HEK293 (cell line): ENCODE measurements around the gene SAMD1.

Experiments used
- CTCF ChIA-PET: fragments of 350-600 bp; formaldehyde crosslinking; extraction: SDS; loops from one replicate; lab custom pipeline; 2021; ENCODE audit warnings: antibody characterized with exemption; lab: Yijun Ruan, JAX
- POLR2A ChIA-PET: fragments of 300-600 bp; formaldehyde crosslinking; extraction: SDS; loops from one replicate; lab custom pipeline; 2020; ENCODE audit warnings: antibody characterized with exemption, inconsistent platforms; lab: Yijun Ruan, JAX
- H3K27ac ChIP-seq: fragments of 200-500 bp; sonication (Bioruptor generic); 2 replicates; pipeline ENCODE4 v1.5.1; 2014; ENCODE audit warnings: low read depth, low read length, control low read depth, inconsistent platforms; ENCODE audit errors: extremely low read depth
- H3K36me3 ChIP-seq, 2 experiments: fragments of 200-500 bp in 1 of 2; sonication (Bioruptor generic) in 1 of 2; 1 replicate in 1 of 2; 2 replicates in 1 of 2; pipeline ENCODE4 v1.5.1; 2014 to 2017; ENCODE audit warnings: inconsistent platforms in 2 of 2, low read length in 2 of 2; ENCODE audit not compliant: control insufficient read depth in 2 of 2, insufficient read depth in 1 of 2
- H3K4me1 ChIP-seq: fragments of 200-500 bp; sonication (Bioruptor generic); 2 replicates; pipeline ENCODE4 v1.5.1; 2014; ENCODE audit warnings: mild to moderate bottlenecking, low read length, inconsistent platforms; ENCODE audit not compliant: control insufficient read depth, insufficient read depth
- H3K4me3 ChIP-seq: 2 replicates; pipeline ENCODE4 v1.5.1; 2011; ENCODE audit warnings: low read depth, mild to moderate bottlenecking, control low read depth, low read length, moderate library complexity
- H3K9me3 ChIP-seq: fragments of 200-500 bp; sonication (Bioruptor generic); 2 replicates; pipeline ENCODE4 v1.5.1; 2014; ENCODE audit warnings: low read depth, low read length, inconsistent platforms; ENCODE audit not compliant: control insufficient read depth, insufficient read depth
- BCL11B ChIP-seq: fragments of 450-650 bp; formaldehyde crosslinking; IDR thresholded peaks from 2 replicates; pipeline ENCODE4 v1.5.1; 2016; ENCODE audit warnings: low read depth, missing biosample characterization, missing genetic modification characterization
- MZF1 ChIP-seq: fragments of 450-650 bp; formaldehyde crosslinking; IDR thresholded peaks from 2 replicates; pipeline ENCODE4 v1.5.1; 2017; ENCODE audit warnings: missing biosample characterization, missing genetic modification characterization, borderline replicate concordance
- REPIN1 ChIP-seq: fragments of 450-650 bp; formaldehyde crosslinking; IDR thresholded peaks from 2 replicates; pipeline ENCODE4 v1.5.1; 2017; ENCODE audit warnings: missing biosample characterization, missing genetic modification characterization, low read depth
- SETDB1 ChIP-seq: IDR thresholded peaks from one replicate; pipeline ENCODE4 v1.6.1; 2017; ENCODE audit warnings: mild to moderate bottlenecking, low read length, moderate library complexity, mixed read lengths; ENCODE audit not compliant: insufficient read length
- TRIM28 ChIP-seq: IDR thresholded peaks from 2 replicates; pipeline ENCODE4 v1.6.1; 2011; ENCODE audit warnings: low read length, control low read depth, borderline replicate concordance
- ZBTB1 ChIP-seq: fragments of 450-650 bp; formaldehyde crosslinking; IDR thresholded peaks from 2 replicates; pipeline ENCODE4 v1.5.1; 2016; ENCODE audit warnings: missing biosample characterization, missing genetic modification characterization
- ZNF121 ChIP-seq: fragments of 450-650 bp; formaldehyde crosslinking; IDR thresholded peaks from 2 replicates; pipeline ENCODE4 v1.5.1; 2016; ENCODE audit warnings: missing biosample characterization, missing genetic modification characterization
- ZNF221 ChIP-seq: fragments of 450-650 bp; formaldehyde crosslinking; IDR thresholded peaks from 2 replicates; pipeline ENCODE4 v1.5.1; 2017; ENCODE audit warnings: missing biosample characterization, missing genetic modification characterization, borderline replicate concordance
- ZNF24 ChIP-seq: fragments of 450-650 bp; formaldehyde crosslinking; IDR thresholded peaks from 2 replicates; pipeline ENCODE4 v1.5.1; 2016; ENCODE audit warnings: missing biosample characterization, missing genetic modification characterization
- ZNF510 ChIP-seq: fragments of 450-650 bp; formaldehyde crosslinking; IDR thresholded peaks from 2 replicates; pipeline ENCODE4 v1.5.1; 2018; ENCODE audit warnings: mild to moderate bottlenecking, missing genetic modification characterization, missing biosample characterization; ENCODE audit not compliant: insufficient replicate concordance
- ZNF600 ChIP-seq: fragments of 450-650 bp; formaldehyde crosslinking; IDR thresholded peaks from 2 replicates; pipeline ENCODE4 v1.5.1; 2016; ENCODE audit warnings: missing biosample characterization, missing genetic modification characterization
- ZNF629 ChIP-seq: fragments of 450-650 bp; formaldehyde crosslinking; IDR thresholded peaks from 2 replicates; pipeline ENCODE4 v1.5.1; 2017; ENCODE audit warnings: missing biosample characterization, missing genetic modification characterization
- ZNF654 ChIP-seq: fragments of 450-650 bp; formaldehyde crosslinking; IDR thresholded peaks from 2 replicates; pipeline ENCODE4 v1.5.1; 2016; ENCODE audit warnings: low read depth, missing biosample characterization, missing genetic modification characterization
- ZXDB ChIP-seq: fragments of 450-650 bp; formaldehyde crosslinking; IDR thresholded peaks from 2 replicates; pipeline ENCODE4 v1.5.1; 2016; ENCODE audit warnings: missing biosample characterization, missing genetic modification characterization
- TF ChIP-seq, protein P1 (sequence below): fragments of 450-650 bp; formaldehyde crosslinking; IDR thresholded peaks from 2 replicates; pipeline ENCODE4 v1.5.1; 2016; ENCODE audit warnings: missing biosample characterization, missing genetic modification characterization
- TF ChIP-seq, protein P2 (sequence below): fragments of 450-650 bp; formaldehyde crosslinking; IDR thresholded peaks from 2 replicates; pipeline ENCODE4 v1.5.1; 2016; ENCODE audit warnings: missing biosample characterization, missing genetic modification characterization
- TF ChIP-seq, protein P3 (sequence below): fragments of 450-650 bp; formaldehyde crosslinking; IDR thresholded peaks from 2 replicates; pipeline ENCODE4 v1.5.0; 2017; ENCODE audit warnings: missing biosample characterization, missing genetic modification characterization, borderline replicate concordance

Gene SAMD1

DNA sequence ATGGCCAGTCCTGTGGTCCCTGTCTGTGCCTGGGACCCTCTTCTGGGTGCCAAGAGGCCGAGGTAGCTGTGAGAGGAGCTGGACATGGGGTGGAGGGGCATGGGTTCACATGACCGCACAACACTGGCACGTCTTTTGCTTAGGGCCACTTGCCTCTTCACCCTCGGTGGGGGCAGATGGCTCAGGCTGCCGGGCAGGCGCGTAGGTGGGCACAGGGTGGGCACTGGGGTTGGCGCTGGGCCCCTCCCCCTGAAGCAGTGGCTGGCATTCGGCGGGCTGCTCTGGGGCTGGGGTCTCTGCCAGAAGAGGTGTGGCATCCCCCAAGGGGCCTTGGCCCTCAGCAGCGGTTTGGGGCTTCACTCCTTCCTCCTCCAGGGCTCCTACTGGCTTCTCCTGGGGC lies 37.1 kb downstream of the SAMD1 start:
- no peak for TF ChIP-seq ZNF24 (tag by site-specific recombination)
- TF ChIP-seq MZF1 (tag by site-specific recombination): no peak
- TF ChIP-seq, protein P1, sequence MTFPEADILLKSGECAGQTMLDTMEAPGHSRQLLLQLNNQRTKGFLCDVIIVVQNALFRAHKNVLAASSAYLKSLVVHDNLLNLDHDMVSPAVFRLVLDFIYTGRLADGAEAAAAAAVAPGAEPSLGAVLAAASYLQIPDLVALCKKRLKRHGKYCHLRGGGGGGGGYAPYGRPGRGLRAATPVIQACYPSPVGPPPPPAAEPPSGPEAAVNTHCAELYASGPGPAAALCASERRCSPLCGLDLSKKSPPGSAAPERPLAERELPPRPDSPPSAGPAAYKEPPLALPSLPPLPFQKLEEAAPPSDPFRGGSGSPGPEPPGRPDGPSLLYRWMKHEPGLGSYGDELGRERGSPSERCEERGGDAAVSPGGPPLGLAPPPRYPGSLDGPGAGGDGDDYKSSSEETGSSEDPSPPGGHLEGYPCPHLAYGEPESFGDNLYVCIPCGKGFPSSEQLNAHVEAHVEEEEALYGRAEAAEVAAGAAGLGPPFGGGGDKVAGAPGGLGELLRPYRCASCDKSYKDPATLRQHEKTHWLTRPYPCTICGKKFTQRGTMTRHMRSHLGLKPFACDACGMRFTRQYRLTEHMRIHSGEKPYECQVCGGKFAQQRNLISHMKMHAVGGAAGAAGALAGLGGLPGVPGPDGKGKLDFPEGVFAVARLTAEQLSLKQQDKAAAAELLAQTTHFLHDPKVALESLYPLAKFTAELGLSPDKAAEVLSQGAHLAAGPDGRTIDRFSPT (tag by site-specific recombination): peak; percentile 78
- ChIA-PET CTCF (interaction anchor here (0.6 to 2.4 kb wide), 5 partner anchors 12 to 54 kb away, joined by 3 to 20 read pairs (median 6); partner anchors contain the start of gene IL27RA), POLR2A (no interaction called here)
- Histone ChIP-seq H3K4me3 (no peak overlapping the region), H3K36me3 (no peaks in the 10 kb centered on the region; a peak in 1 of 3 replicates), H3K4me1 (peaks cover 4% of the 10 kb centered on the region), H3K27ac (no peak overlapping the region), H3K9me3 (no peaks in the 10 kb centered on the region)

DNA sequence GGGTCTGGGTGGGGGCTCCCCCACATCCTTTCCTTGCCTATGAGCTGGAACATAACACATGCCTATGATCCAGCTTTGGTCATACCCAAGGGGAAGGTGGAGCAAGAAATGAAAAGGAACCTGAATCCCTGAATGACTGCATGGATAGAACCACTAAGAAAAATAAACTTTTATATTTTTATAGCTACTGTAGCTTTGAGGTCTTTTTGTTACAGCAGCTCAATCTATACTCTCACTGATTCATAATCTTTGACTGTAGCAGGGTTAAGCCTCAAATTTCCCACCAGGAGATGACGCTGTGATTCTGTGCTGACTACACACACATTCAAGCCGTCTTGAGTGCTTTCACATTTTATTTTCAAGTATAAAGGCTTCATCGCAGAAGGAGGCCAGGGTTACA lies 37.5 kb downstream of the SAMD1 start:
- H3K36me3 ChIP-seq: no peaks in the 10 kb centered on the region; a peak in 1 of 3 replicates
- no peak overlapping the region for H3K4me3 ChIP-seq
- H3K9me3 ChIP-seq: no peaks in the 10 kb centered on the region; the same call in 1 of the 2 replicates
- ChIA-PET POLR2A (interaction anchor here (0.6 kb wide), 1 partner anchor 122 kb away, joined by 3 read pairs; no protein-coding TSS in a partner anchor), CTCF (interaction anchor here (0.6 to 2.4 kb wide), 6 partner anchors 11 to 61 kb away, joined by 3 to 20 read pairs (median 6); partner anchors contain the start of gene IL27RA)
- no peak overlapping the region for H3K27ac ChIP-seq
- TF ChIP-seq SETDB1 (peak; percentile 71), TRIM28 (peak; percentile 42; the same call in 1 of the 2 replicates), ZNF510 (tag by site-specific recombination) (no peak), ZXDB (tag by site-specific recombination) (no peak), ZNF600 (peak; percentile 5; the same call in 1 of the 2 replicates)
- TF ChIP-seq, protein P2, sequence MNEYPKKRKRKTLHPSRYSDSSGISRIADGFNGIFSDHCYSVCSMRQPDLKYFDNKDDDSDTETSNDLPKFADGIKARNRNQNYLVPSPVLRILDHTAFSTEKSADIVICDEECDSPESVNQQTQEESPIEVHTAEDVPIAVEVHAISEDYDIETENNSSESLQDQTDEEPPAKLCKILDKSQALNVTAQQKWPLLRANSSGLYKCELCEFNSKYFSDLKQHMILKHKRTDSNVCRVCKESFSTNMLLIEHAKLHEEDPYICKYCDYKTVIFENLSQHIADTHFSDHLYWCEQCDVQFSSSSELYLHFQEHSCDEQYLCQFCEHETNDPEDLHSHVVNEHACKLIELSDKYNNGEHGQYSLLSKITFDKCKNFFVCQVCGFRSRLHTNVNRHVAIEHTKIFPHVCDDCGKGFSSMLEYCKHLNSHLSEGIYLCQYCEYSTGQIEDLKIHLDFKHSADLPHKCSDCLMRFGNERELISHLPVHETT (tag by site-specific recombination): no peak
- H3K4me1 ChIP-seq: peaks cover 1% of the 10 kb centered on the region

DNA sequence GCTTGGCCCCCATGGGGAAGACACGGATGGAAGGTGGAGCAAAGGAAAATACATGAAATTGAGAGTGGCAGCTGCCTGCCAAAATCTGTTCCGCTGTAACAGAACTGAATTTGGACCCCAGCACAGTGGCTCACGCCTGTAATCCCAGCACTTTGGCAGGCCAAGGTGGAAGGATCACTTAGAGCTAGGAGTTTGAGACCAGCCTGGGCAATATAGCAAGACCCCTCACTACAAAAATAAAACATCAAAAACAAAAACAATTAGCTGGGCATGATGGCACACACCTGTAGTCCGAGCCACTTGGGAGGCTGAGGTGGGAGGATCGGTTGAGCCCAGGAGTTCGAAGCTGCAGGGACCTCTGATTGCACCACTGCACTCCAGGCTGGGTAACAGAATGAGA lies 38.1 kb downstream of the SAMD1 start:
- CTCF ChIA-PET: interaction anchor here (1.0 to 2.4 kb wide), 5 partner anchors 10 to 62 kb away, joined by 3 to 20 read pairs (median 6); partner anchors contain the start of gene IL27RA
- POLR2A ChIA-PET: interaction anchor here (0.6 kb wide), 1 partner anchor 121 kb away, joined by 3 read pairs; no protein-coding TSS in a partner anchor
- Histone ChIP-seq H3K27ac (no peak overlapping the region), H3K4me3 (no peak overlapping the region), H3K4me1 (no peaks in the 10 kb centered on the region), H3K9me3 (no peaks in the 10 kb centered on the region; the same call in 1 of the 2 replicates), H3K36me3 (no peaks in the 10 kb centered on the region; a peak in 1 of 3 replicates)
- TF ChIP-seq REPIN1 (tag by site-specific recombination): no peak
- TF ChIP-seq ZNF654: no peak
- TF ChIP-seq ZNF121 (tag by site-specific recombination): peak; percentile 90
- TF ChIP-seq ZNF221 (tag by site-specific recombination): no peak
- 0 out of 2 replicates have a peak, but pooled peaks have one; percentile 21 for TF ChIP-seq ZNF629
- TF ChIP-seq, protein P3, sequence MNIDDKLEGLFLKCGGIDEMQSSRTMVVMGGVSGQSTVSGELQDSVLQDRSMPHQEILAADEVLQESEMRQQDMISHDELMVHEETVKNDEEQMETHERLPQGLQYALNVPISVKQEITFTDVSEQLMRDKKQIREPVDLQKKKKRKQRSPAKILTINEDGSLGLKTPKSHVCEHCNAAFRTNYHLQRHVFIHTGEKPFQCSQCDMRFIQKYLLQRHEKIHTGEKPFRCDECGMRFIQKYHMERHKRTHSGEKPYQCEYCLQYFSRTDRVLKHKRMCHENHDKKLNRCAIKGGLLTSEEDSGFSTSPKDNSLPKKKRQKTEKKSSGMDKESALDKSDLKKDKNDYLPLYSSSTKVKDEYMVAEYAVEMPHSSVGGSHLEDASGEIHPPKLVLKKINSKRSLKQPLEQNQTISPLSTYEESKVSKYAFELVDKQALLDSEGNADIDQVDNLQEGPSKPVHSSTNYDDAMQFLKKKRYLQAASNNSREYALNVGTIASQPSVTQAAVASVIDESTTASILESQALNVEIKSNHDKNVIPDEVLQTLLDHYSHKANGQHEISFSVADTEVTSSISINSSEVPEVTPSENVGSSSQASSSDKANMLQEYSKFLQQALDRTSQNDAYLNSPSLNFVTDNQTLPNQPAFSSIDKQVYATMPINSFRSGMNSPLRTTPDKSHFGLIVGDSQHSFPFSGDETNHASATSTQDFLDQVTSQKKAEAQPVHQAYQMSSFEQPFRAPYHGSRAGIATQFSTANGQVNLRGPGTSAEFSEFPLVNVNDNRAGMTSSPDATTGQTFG (tag by site-specific recombination): no peak
- no peak for TF ChIP-seq ZBTB1 (tag by site-specific recombination)
- TF ChIP-seq BCL11B (tag by site-specific recombination): no peak
